MV-4-11 (cell line): ENCODE measurements around the gene IMMP2L.
"Not testable (repeated sequence)": the region's sequence is repeated elsewhere in the genome, so short reads cannot be mapped to it uniquely, and the experiment has no call there.

Experiments
- DNase-seq: peaks from one replicate; lab custom pipeline; 2025; lab: John Stamatoyannopoulos, UW

The IMMP2L gene

DNA sequence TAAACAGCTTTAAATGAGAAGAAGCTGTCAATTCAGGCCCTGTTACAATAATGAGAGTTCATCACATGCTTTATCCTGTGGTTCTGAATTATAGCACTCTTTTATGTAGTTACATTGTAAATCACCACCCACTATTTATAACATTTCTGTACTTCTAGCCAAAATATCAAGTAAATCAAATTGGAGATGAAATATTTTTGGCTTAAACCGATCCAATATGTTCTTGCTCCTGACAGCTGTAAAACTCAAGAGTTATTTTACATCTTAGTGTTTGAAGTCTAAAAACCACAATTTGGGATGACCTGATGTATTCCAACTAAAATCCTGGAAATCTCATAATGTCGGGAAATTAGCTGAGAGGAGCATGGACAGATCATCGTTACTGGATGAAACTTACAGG is 842.6 kb downstream of the IMMP2L start:
- DNase-seq: no peak

DNA sequence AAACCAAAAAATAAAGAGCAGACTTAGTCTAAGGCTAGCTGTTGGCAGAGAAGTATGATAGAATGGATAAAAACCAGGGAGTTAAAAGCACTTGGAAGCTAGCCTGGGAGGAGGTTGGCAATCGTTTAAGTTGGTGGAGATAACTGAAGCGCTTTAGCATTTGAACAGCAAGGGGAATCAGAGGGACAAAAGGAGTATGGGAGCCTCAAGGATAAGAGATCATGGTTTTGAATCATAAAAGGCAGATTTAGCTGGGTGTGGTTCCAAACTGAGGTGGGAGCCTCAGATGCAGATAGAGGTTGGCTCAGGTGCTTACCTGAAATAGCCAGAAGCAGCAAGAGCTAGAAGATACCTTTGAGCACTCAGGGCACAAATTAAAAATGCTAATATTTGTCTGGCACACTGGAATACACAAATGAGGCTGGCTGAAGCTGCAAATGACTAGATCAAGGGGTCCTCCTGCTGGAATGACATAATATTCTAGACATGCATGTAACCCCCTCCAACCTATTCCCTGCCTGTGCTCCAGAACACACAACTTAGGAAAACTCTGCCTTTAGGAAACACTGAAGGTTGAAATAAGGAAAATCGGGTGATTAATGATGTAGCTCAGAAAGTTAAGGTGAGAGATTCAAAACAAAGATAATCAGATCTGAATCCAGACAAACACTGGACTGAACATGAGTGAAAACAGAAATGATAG is 843.6 kb downstream of the IMMP2L start:
- no peak for DNase-seq

DNA sequence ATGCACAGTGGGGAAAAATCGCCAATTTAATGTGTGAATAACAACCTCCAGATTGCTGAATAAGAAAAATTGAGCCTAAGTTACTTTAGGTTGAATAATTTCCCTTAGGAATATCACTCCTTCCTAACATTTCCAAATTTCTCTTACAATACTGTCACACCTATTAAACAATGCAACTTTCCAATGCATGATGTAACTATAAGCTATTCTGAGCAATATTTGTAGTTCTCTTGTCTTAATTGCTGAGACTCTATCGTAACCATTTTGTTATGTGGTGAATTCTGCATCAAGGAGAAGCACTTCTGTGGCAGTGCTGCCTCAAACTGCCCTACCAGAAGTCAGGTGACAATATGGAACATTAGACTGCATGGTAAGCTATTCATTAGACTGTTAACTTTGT is 858.1 kb downstream of the IMMP2L start:
- DNase-seq: no peak

DNA sequence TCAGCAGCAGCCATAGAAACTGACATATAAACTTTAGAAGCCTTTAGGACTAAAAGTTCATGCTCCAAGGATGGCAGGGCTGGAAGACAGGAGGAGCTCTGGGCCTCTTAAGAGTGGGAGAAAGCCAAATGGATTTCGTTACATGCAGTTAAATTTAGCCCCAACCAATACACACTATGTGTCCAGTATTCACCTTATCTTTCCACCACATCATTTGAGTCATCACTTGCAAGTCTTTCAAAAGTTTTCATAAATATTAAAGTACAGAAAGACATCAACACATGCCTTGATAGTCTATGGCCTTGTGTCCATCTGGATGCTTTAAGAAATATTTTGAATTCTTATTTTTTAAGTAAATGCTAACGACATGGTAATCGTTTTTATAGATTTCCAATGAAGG is 863.7 kb downstream of the IMMP2L start:
- DNase-seq: no peak

DNA sequence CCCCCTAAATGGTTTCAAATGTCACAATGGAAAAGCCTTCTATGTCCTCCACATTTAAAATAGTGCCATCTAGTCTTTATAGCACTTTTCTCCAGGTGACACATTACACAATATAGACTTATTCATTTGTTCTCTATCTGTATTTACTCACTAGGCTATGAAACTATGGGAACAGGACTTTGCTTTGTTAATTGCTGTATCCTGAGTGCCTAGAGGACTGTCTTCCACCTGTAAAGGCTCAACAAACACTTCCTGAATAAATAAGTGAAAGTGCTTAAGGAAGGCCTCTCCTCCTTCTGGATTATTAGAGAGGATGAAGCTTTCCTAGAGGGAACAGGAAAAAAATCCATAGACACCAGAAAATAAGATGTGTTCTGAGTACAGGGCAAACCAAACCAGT is 868.9 kb downstream of the IMMP2L start:
- DNase-seq: no peak

DNA sequence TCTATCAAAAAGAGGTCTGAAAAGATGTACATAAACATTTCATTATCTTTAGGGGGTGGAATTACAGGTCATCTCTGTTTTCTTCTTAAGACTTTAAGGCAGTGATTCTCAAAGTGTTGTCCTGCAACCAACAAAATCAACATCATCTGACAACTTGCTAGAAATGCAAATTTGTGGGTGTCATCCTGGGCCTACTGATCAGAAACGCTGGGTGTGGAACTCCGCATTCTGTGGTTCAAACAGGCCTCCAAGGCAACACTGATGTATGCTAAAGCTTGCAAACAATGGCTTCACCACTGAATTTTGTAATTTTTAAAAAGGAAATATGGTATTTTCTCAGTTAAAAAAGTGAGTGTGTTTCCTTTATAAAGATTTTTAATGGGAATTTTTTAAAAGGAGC is 873.4 kb downstream of the IMMP2L start:
- no peak for DNase-seq

DNA sequence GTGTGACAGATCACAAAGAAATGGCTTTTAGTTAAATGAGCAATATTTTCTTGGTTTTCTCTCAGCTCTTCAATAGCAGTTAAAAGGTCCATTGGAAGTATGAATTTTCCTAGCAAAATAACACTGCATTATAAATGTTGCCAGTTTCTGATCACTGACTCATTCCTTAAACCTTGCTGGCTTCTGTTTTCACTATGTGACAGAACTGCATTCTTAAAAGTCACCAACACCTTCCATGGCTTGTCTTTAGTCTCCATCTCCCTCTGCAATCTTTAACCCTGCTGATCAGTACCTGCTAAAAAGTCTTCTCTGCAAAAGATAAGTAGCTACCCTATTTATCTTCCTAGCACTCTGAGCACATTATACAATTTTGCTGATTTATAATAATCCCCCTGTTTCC is 876.4 kb downstream of the IMMP2L start:
- no peak for DNase-seq

DNA sequence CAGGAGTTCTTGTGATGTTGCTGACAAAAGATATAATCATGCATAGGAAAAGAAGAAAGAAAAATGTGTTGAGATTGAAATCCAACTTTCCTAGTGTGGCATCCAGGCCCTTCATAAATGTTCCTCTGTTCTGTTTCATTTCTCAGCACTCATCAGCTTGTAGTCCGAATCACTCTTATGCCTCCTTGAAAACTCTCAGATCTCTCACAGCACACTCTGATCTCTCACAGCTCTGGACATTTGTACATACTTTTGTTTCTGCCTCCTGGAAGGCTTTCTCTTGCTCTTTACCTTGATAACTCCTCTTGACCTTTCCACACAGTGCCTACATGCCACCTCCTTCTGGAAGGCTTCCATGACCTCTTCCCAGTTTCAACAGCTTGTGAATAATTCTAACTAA is 880.4 kb downstream of the IMMP2L start:
- no peak for DNase-seq

DNA sequence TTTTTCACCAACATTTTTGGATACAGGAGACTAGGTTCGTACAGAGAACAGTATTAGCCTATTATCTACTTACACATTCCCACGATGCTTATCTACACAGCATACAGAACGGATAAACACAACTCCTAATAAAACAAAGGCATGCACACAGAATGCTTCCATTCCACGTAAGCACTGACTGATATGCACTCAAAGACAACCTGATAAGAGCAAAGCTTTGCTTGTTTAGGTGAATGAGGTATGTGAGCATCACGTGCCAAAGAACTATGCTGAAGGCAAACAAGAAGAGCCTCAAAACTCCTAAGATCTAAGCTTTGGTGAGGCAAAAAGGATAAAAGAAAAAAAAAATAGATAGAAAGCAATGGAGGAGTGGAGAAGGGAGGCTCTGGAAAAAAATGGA is 884.9 kb downstream of the IMMP2L start:
- no peak for DNase-seq

DNA sequence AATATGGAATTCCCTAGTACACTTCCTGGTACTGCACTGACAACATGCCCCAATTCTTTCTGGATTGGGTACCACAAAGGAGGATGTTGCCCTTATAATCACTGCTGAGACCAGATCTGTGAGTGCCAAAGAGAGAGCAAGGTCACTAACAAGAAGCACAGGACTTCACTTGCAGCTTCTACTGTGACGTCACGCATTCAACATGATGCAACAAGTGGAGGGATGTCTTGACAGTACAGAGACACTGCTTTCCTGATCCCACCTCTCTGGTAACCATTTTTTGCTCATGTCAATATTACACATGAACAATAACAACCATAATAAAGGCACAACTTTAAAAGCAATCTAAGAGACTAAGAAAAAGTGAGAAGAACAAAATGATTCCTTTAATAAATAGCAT is 885.5 kb downstream of the IMMP2L start:
- DNase-seq: no peak

DNA sequence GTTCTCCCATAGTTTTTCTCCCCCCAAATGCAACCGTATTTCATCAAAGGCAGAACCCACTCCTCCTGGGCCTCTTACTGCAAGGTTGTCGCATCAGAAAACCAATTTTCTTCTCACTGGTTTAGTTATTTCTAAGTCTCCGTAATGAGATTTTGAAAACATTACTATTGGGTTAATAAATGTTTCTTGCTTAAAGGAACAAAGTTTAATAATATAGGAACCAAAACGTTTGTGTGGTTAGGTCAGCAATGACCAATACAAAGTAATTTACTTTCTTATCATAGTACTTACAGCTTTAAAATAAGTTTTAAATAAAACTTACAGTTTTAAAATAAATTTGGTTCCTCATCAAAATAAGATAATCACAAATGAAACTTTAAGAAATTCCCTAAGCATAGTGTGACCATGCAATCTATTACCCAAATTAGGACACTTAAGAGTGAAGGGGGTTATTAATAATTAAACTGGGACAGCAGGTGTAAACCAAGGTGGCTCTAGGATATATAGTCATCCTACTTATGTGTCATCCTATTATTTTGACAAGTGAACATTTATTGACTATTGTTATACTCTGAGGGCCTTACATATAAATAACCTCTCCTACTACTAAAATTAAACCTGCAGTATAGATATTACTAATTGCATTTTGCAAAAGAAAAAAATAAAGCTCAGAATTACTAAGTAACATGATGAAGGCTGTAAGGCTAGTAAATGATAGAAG is 886.7 kb downstream of the IMMP2L start:
- DNase-seq: no peak

DNA sequence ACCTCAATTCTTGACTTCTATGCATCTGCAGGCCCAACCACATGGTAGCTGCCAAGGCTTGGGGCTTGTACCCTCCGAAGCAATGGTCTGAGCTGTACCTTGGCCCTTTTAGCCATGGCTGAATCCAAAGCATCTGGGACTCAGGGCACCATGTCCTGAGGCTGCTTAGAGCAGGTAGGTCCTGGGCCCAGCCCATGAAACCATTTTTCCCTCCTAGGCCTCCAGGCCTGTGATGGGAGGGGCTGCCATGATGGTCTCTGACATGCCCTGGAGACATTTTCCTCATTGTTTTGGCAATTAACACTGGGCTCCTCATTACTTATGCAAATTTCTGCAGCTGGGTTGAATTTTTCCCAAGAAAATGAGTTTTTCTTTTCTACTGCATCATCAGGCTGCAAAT is 889.1 kb downstream of the IMMP2L start:
- DNase-seq: no peak

DNA sequence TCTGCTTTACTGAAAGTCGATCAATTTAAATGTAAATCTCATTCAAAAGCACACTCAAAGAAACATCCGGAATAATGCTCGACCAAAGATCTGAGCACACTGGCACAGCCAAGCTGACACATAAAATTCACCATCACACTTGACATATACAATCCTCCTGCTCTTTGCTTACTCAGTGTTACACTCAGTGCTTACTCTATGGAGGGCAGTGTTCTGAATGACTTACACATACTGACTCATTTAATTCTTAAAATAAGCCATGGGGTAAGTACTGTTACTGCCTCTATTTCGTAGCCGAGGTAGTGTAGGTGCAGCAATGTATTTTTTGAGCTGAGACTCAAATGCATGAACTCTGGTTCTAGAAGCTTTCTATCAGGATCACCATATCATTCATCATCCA is 892.9 kb downstream of the IMMP2L start:
- no peak for DNase-seq

DNA sequence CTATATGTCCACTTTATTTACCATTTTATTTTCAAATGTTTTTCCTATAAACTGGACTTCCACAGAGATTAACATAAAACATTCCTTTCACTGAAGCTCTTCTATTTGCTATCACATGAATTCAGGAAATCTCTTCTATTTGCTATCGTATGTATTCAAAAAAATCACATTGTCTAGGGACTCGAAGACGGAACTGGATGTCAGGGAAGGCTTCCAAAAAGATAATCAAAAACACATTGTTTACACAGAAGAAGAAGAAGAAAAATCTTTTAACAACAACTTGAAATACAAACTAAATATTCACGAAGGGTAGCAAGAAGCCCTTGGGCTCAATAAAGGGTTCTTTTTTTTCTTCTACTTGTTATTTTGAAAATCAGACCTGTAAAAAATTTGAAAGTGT is 897.5 kb downstream of the IMMP2L start:
- DNase-seq: no peak

DNA sequence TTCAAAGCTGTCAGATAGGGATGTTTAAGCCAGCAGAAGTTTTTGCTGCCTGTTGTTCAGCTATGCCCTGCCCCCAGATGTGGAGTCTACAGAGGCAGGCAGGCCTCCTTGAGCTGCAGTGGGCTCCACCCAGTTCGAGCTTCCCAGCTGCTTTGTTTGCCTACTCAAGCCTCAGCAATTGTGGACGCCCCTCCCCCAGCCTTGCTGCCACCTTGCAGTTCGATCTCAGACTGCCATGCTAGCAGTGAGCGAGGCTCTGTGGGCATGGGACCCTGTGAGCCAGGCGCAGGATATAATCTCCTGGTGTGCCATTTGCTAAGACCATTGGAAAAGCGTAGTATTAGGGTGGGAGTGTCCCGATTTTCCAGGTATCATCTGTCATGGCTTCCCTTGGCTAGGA is 901.7 kb downstream of the IMMP2L start:
- DNase-seq: not testable (repeated sequence)

DNA sequence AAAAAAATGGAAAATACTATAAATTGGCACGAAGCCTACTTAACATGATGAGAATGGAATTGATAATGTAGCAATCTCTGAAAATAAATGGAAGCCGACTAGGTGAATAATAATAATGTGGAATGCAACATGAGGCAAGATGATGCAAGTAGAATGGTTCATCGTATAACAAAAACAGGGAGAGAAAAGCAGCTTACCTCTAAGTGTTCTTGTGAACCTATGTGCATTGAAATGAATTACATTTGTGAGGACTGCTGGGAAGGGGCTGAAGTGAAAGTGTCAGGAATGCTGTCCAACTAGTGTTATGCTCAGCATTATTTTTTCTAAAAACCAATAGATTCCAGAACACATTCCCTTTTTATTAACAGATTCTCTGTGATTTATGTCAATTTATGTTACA is 912.0 kb downstream of the IMMP2L start:
- DNase-seq: no peak

DNA sequence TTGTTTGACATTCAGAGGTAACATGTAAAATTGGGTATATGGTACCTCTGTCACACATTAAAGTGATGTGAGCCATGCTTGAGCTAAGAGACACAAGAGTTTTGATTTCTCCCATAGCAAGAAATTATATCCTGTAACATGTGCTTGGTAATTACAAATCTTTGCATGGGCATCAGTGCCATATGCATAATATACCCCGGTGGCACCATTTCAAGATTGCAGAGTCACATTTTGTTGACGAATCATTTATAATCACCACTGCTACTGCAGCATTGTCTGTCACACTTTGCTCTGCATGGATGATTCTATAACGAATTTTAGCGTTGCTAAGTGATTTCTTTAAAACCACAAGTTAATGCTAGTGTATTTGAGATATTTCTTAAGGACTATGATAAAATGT is 915.0 kb downstream of the IMMP2L start:
- no peak for DNase-seq

DNA sequence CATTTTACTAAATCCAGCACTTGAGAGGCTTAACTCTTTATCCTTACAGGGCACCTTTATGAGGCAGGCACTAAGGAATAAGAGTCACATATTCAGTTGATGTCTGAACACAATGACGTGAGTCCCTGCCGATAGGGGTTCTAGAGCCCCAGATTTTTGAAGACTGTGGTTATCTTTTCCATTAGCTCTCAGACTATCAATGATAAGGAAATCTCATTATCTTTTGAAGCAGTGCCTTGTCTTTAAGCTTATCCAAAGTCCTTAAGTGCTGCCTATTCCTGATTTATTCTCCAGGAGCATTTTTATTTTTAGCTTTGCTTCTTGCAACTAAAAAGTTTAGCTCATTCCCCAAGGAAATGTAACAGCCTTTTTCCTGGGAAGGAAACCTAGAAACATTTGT is 915.5 kb downstream of the IMMP2L start:
- DNase-seq: no peak

DNA sequence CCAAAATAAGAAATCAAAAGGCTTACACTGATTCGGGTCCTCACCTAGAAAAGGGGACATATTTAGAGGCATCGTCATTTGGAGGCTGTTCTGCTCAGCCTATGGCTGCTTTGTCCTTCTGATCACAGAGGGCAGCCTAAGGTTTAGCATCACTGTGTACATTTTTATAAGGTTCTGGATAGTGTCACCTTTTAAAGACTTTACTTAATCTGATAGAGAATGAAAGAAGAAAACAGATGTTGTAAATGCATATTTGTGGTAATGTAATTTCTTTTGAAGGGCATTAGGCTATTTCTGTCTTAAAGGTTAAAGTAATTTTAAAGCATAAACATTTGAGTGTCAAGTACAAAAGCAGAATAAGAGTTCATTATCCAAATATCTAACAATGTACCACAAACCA is 916.7 kb downstream of the IMMP2L start:
- DNase-seq: no peak

DNA sequence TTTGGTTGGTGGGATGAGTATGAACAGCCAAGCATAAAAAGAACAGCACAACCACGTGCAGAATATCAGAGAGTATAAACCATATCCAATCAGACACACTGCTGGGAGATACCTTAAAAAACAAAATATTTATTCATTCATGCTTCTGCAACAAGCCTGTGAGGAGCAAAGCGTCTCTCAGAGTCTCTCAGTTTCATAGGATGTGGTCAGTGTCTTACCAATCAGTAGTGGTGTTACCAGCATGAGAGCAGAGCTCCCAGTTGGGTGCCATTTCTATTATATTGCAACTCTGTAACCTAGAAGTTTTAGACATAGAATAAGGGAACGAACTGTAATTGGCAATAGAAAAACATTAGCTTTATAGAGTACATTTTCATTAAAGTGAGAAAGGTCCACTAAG is 917.2 kb downstream of the IMMP2L start:
- no peak for DNase-seq

DNA sequence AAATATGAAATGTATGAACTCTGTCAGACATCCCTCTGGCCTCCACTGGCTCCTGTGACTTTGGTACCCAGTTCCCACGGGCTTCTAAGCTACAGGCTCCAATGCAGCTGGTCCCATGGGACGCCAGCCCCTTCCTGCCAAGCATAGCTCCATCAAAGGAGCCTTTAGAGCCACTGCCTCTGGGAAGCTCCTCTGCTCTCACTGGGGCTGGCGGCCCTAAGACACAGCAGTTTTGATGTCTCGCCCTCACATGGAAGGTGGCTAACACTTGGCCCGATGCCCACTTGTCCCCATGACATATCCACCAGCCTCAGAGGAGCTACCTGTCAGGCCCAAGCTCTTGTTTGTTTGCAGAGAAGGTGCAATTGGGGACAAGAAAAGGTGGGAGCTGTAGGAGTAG is 925.0 kb downstream of the IMMP2L start:
- no peak for DNase-seq

DNA sequence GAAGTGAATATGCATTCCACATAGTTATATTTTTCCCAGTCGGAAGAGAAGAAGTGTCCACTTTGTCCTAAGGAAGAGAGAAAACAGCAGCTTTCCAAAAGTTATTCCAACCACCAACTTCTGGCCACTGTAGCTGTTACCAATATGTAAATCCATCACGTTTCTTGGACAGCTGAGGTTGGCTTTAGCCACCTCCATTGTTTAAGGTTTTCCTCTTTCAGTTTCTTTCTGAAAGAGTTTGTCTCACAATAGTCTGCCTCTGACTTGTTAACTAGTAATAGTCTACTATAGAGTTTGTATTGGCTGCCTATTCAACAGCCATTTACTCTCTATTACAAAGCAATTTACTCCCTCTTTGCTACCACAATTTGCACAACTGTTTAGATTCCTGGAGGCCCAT is 929.0 kb downstream of the IMMP2L start:
- no peak for DNase-seq

DNA sequence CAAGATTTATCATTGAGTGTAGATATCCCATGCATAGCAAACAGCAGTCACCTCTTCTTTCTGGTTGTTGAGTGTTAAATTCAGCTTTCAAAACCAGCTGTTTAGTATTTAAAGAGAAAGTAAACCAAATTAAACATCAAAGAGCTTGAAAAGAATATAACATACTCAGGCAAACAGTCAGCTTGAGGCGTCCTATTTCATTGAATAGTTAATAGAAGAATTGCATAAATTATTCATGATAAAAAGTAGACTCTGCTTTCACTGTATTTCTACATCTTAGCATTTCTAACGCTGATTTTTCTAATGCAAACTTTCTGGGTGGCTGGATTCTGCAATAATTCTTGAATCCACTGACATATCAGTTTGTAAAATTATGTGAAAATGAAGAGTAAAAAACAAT is 935.9 kb downstream of the IMMP2L start:
- DNase-seq: no peak

DNA sequence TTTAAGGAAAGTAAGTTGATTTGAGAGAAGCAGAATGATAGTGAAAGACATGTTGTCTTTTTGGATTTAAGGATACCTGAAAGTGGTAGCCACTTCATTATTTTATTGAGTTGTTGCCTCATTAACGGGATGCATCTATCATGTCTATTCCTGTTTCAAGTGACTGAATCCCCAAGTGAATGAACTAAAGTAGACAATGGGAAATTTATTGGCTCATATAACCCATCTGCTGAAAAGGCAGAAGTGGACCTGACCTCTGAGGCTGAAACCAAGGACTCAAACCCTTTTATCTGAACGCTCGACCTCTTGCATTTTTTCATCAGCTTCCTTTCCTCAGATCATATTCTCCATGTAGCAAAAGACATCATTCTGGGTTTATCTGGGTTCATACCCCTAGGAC is 937.0 kb downstream of the IMMP2L start:
- no peak for DNase-seq
